Osteocyte (in vitro differentiated cells): ENCODE results near the gene RCOR3. TPM values are rescaled to one million over a fixed set of nuclear protein-coding genes. Genes with fewer than 3 reads are reported as not detected.

Source experiments
- DNase-seq: peaks from one replicate; pipeline ENCODE4 v3.0.0; 2021; ENCODE audit warnings: mixed read lengths; ENCODE audit not compliant: unreplicated experiment; ENCODE audit errors: extremely low spot score
- H3K27ac Mint-ChIP-seq: one replicate; pipeline ENCODE4 v1.8.0; 2021; ENCODE audit warnings: mild to moderate bottlenecking, mixed read lengths; ENCODE audit not compliant: unreplicated experiment
- H3K27me3 Mint-ChIP-seq: one replicate; pipeline ENCODE4 v1.8.0; 2021; ENCODE audit warnings: mixed read lengths; ENCODE audit not compliant: unreplicated experiment
- H3K36me3 Mint-ChIP-seq: one replicate; pipeline ENCODE4 v1.8.0; 2021; ENCODE audit warnings: mixed read lengths; ENCODE audit not compliant: unreplicated experiment
- H3K4me1 Mint-ChIP-seq: one replicate; pipeline ENCODE4 v1.8.0; 2021; ENCODE audit warnings: mixed read lengths; ENCODE audit not compliant: unreplicated experiment
- H3K4me3 Mint-ChIP-seq: one replicate; pipeline ENCODE4 v1.8.0; 2021; ENCODE audit warnings: mild to moderate bottlenecking, moderate library complexity, mixed read lengths; ENCODE audit not compliant: unreplicated experiment
- H3K9me3 Mint-ChIP-seq: one replicate; pipeline ENCODE4 v1.8.0; 2021; ENCODE audit warnings: mixed read lengths; ENCODE audit not compliant: unreplicated experiment
- CTCF ChIP-seq: fragments of 200-600 bp; sonication (generic); IDR thresholded peaks from 2 replicates; pipeline ENCODE4 v1.5.0; 2021; ENCODE audit warnings: antibody characterized with exemption, mild to moderate bottlenecking, moderate library complexity
- total RNA-seq: library from RNA; stranded (reverse); gene quantifications from 2 replicates; pipeline ENCODE4 v1.2.1, GENCODE V29; 2021

RCOR3 gene
- total RNA-seq, 1 donor from 2014 or later: 51.0 TPM

DNA sequence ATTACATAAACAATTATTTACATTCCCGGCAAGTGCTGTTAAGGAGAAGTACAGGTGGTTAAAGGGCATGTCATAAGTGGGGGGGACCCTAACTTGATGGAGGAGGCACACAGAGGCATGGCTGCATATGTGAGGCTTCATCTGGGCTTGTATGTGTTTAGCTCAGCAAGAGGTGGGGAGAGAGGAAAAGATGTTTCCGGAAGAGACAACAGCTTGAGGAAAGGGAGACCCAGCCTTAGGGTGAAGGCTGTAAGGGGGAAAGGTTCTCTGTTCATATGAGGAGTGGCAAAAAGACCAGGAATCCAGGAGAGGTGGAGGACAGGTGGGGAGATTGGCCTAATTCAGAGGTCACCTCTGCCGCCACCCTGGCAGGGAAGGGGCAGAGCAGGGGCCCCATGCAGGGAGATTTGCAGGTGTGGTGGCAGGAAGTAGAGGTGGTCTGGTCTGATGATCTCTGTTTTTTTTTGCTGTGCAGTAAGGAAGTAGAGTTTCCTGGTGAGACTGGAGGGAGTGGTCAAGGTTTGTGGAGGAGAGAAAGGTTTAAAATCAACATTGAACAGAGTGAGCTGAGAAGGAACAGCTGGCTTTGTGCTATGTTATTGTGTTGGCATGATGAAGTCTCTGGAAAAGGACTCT, 76.5 kb downstream of the RCOR3 start:
- no peak for DNase-seq

GRCh38 chr1:211336161-211336560, 77.0 kb downstream of the RCOR3 start:
- Mint-ChIP-seq H3K36me3 (peaks cover 7% of the 10 kb centered on the region), H3K27me3 (no peaks in the 10 kb centered on the region), H3K4me3 (no peak overlapping the region), H3K9me3 (no peaks in the 10 kb centered on the region), H3K27ac (no peak overlapping the region), H3K4me1 (peaks cover 59% of the 10 kb centered on the region)
- TF ChIP-seq CTCF: no peak
- no peak for DNase-seq

More for the DNA sequence above, 76.5 kb downstream of the RCOR3 start:
- Mint-ChIP-seq H3K9me3 (no peaks in the 10 kb centered on the region), H3K4me3 (no peak overlapping the region), H3K4me1 (peaks cover 64% of the 10 kb centered on the region), H3K36me3 (peaks cover 7% of the 10 kb centered on the region), H3K27ac (peak overlapping the region; percentile 71), H3K27me3 (no peaks in the 10 kb centered on the region)
- no peak for TF ChIP-seq CTCF

DNA sequence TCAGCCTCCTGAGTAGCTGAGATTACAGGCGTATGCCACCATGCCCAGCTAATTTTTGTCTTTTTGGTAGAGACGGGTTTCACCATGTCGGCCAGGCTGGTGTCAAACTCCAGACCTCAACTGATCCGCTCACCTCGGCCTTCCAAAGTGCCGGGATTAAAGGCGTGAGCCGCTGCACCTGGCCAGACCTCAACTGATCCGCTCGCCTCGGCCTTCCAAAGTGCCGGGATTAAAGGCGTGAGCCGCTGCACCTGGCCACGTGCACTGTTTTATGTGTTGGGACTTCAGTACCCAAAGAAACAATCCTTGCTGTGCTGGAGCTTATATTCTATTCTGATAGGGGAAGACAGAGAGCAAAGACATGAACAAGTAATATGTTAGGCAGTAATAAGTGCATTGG, 77.6 kb downstream of the RCOR3 start:
- Mint-ChIP-seq H3K27me3 (no peaks in the 10 kb centered on the region), H3K4me3 (no peak overlapping the region), H3K27ac (peak overlapping the region; percentile 1), H3K4me1 (peaks cover 54% of the 10 kb centered on the region), H3K36me3 (peaks cover 7% of the 10 kb centered on the region), H3K9me3 (no peaks in the 10 kb centered on the region)
- TF ChIP-seq CTCF: no peak
- DNase-seq: no peak

GRCh38 chr1:211337430-211338223, 78.5 kb downstream of the RCOR3 start:
- peaks cover 7% of the 10 kb centered on the region for H3K36me3 Mint-ChIP-seq
- no peak overlapping the region for H3K4me3 Mint-ChIP-seq
- TF ChIP-seq CTCF: no peak
- no peaks in the 10 kb centered on the region for H3K27me3 Mint-ChIP-seq
- H3K4me1 Mint-ChIP-seq: peaks cover 47% of the 10 kb centered on the region
- H3K9me3 Mint-ChIP-seq: no peaks in the 10 kb centered on the region
- peak overlapping the region; percentile 57 for H3K27ac Mint-ChIP-seq
- DNase-seq: no peak

- no peaks in the 10 kb centered on the region for H3K27me3 Mint-ChIP-seq
- H3K36me3 Mint-ChIP-seq: peaks cover 7% of the 10 kb centered on the region
- no peak overlapping the region for H3K4me3 Mint-ChIP-seq
- DNase-seq: no peak
- no peak overlapping the region for H3K27ac Mint-ChIP-seq
- no peak for TF ChIP-seq CTCF
- no peaks in the 10 kb centered on the region for H3K9me3 Mint-ChIP-seq
- H3K4me1 Mint-ChIP-seq: peaks cover 43% of the 10 kb centered on the region
Measured at GRCh38 chr1:211338224-211338620, 79.1 kb downstream of the RCOR3 start.
